Vein endothelial cell (primary cell): Measurements from ENCODE around the gene PDPN. TPM values are rescaled to one million over a fixed set of nuclear protein-coding genes. Genes with fewer than 3 reads are reported as not detected.

Source experiments
- small RNA-seq: library from RNA; depleted of rRNA; stranded (forward); fragments of <200 nt; gene quantifications from one replicate; pipeline ENCODE3, GENCODE V24; 2012
- total RNA-seq: library from RNA; depleted of rRNA; stranded (reverse); fragments of >200 nt; gene quantifications from 2 replicates; pipeline ENCODE4 v1.2.3, GENCODE V29; 2012

Gene PDPN
- total RNA-seq, result 0.33 TPM in 1 of 2 replicates, not detected in the other

GRCh38 chr1:13583595-13583965, at the start of gene PDPN:
Gene PDPN (plus strand): TSS chr1:13583832. CDS start chr1:13584034, 202 bp downstream.

Small RNA genes lying within 50 kb of the gene (small RNA-seq; reads per million reads assigned to genes)
- gene RNA5SP41, result not detected

Other genes with a start within 250 kb of the PDPN start
- not detected in 2 replicates for gene PRAMEF14, start 236.7 kb upstream of the PDPN start, total RNA-seq
- not detected in 2 replicates for gene PRAMEF19, start 211.9 kb upstream of the PDPN start, total RNA-seq
- not detected in 2 replicates for gene PRAMEF17, start 194.2 kb upstream of the PDPN start, total RNA-seq
- gene PRAMEF20, start 173.4 kb upstream of the PDPN start, total RNA-seq, result not detected in 2 replicates
- gene LRRC38, start 69.8 kb upstream of the PDPN start, total RNA-seq, result not detected in 2 replicates
- 15.2 and 15.4 TPM in 2 replicates for gene PRDM2, start 116.4 kb downstream of the PDPN start, total RNA-seq